Skeletal muscle satellite cell (primary cell): ENCODE data around the gene CENPU.
A peak's percentile ranks its signal among the peaks of the same experiment; 100 is the strongest.

Experiments
- H3K27me3 ChIP-seq: 2 replicates; pipeline ENCODE4 v1.7.0; 2013; ENCODE audit warnings: low read length; ENCODE audit not compliant: control insufficient read depth, insufficient read depth
- H3K36me3 ChIP-seq: 2 replicates; pipeline ENCODE4 v1.7.0; 2013; ENCODE audit warnings: mild to moderate bottlenecking, control low read depth, low read length; ENCODE audit not compliant: insufficient read depth
- H3K4me1 ChIP-seq: 2 replicates; pipeline ENCODE4 v1.7.0; 2013; ENCODE audit warnings: low read length; ENCODE audit not compliant: control insufficient read depth, insufficient read depth
- H3K4me2 ChIP-seq: 2 replicates; pipeline ENCODE4 v1.7.0; 2013; ENCODE audit warnings: mild to moderate bottlenecking, low read length
- H3K4me3 ChIP-seq: 2 replicates; pipeline ENCODE4 v1.7.0; 2013; ENCODE audit warnings: low read length
- H3K9ac ChIP-seq: 2 replicates; pipeline ENCODE4 v1.7.0; 2013; ENCODE audit warnings: mild to moderate bottlenecking, low read depth, low read length, moderate library complexity
- H3K9me3 ChIP-seq: replicated peaks from 2 replicates; pipeline ENCODE4 v1.7.0; 2013; ENCODE audit warnings: mild to moderate bottlenecking, control low read depth, low read length

Gene CENPU

GRCh38 chr4:184675821-184676492 is 57.9 kb downstream of the CENPU start:
- Histone ChIP-seq H3K27me3 (no peaks in the 10 kb centered on the region), H3K9me3 (no peaks in the 10 kb centered on the region), H3K36me3 (peaks cover 9% of the 10 kb centered on the region)

GRCh38 chr4:184675018-184675417 is 58.9 kb downstream of the CENPU start:
- Histone ChIP-seq H3K36me3 (peaks cover 9% of the 10 kb centered on the region), H3K4me1 (no peaks in the 10 kb centered on the region), H3K27me3 (no peaks in the 10 kb centered on the region), H3K4me2 (no peak overlapping the region), H3K9ac (no peak overlapping the region), H3K9me3 (no peaks in the 10 kb centered on the region), H3K4me3 (no peak overlapping the region)

More at GRCh38 chr4:184675821-184676492, 57.9 kb downstream of the CENPU start:
- H3K4me2 ChIP-seq, result no peak overlapping the region
- H3K9ac ChIP-seq, result no peak overlapping the region
- H3K4me3 ChIP-seq, result no peak overlapping the region
- H3K4me1 ChIP-seq, result no peaks in the 10 kb centered on the region

- Histone ChIP-seq H3K4me2 (no peak overlapping the region), H3K27me3 (no peaks in the 10 kb centered on the region), H3K9me3 (no peaks in the 10 kb centered on the region), H3K4me1 (peaks cover 3% of the 10 kb centered on the region), H3K36me3 (peaks cover 9% of the 10 kb centered on the region), H3K4me3 (no peak overlapping the region), H3K9ac (no peak overlapping the region)
These were observed 59.9 kb downstream of the CENPU start for GRCh38 chr4:184674011-184674410.

GRCh38 chr4:184672741-184673140 is 61.2 kb downstream of the CENPU start:
- no peaks in the 10 kb centered on the region for H3K27me3 ChIP-seq
- peaks cover 10% of the 10 kb centered on the region for H3K4me1 ChIP-seq
- H3K9me3 ChIP-seq, result no peaks in the 10 kb centered on the region
- no peak overlapping the region for H3K9ac ChIP-seq
- H3K4me2 ChIP-seq, result no peak overlapping the region
- no peak overlapping the region for H3K4me3 ChIP-seq
- peaks cover 12% of the 10 kb centered on the region for H3K36me3 ChIP-seq

- H3K36me3 ChIP-seq, result peaks cover 12% of the 10 kb centered on the region
- H3K27me3 ChIP-seq, result no peaks in the 10 kb centered on the region
These were observed 62.8 kb downstream of the CENPU start for GRCh38 chr4:184671101-184671500.

DNA sequence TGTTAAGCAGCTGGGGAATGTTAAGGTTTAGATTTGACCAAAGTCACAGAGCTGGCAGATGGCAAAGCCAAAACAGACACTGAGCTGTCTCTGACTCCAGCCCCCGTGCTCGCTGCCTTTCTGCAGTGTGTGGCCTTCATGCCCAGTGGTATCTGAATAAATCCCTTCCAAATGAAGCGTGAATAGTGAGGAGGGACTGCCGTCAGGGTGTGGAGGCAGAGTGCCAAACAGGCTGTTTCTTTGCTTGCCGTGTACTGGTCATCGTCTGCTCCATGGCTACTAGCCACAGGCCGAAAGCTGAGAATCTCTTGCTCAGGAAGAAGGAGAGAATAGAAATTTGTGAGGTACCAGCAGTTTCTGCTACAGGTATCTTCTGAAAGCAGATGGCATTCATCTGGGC is 64.6 kb downstream of the CENPU start:
- H3K36me3 ChIP-seq, result peaks cover 12% of the 10 kb centered on the region
- no peaks in the 10 kb centered on the region for H3K9me3 ChIP-seq
- peak overlapping the region; percentile 42 for H3K4me2 ChIP-seq
- H3K27me3 ChIP-seq, result no peaks in the 10 kb centered on the region
- H3K4me1 ChIP-seq, result peaks cover 10% of the 10 kb centered on the region
- H3K9ac ChIP-seq, result no peak overlapping the region
- no peak overlapping the region for H3K4me3 ChIP-seq

More at GRCh38 chr4:184671101-184671500, 62.8 kb downstream of the CENPU start:
- H3K4me1 ChIP-seq, result peaks cover 10% of the 10 kb centered on the region
- no peak overlapping the region for H3K9ac ChIP-seq
- no peak overlapping the region for H3K4me3 ChIP-seq
- no peak overlapping the region for H3K4me2 ChIP-seq
- no peaks in the 10 kb centered on the region for H3K9me3 ChIP-seq

- Histone ChIP-seq H3K9me3 (no peaks in the 10 kb centered on the region), H3K4me2 (peak overlapping the region; percentile 42), H3K9ac (no peak overlapping the region), H3K4me1 (peaks cover 10% of the 10 kb centered on the region), H3K4me3 (no peak overlapping the region), H3K36me3 (peaks cover 9% of the 10 kb centered on the region), H3K27me3 (no peaks in the 10 kb centered on the region)
These were observed 65.3 kb downstream of the CENPU start for GRCh38 chr4:184668511-184669114.

GRCh38 chr4:184668096-184668495 is 65.8 kb downstream of the CENPU start:
- Histone ChIP-seq H3K9ac (no peak overlapping the region), H3K4me1 (peaks cover 10% of the 10 kb centered on the region), H3K4me3 (no peak overlapping the region), H3K4me2 (no peak overlapping the region), H3K27me3 (no peaks in the 10 kb centered on the region), H3K9me3 (no peaks in the 10 kb centered on the region), H3K36me3 (peaks cover 8% of the 10 kb centered on the region)

- Histone ChIP-seq H3K4me1 (peaks cover 10% of the 10 kb centered on the region), H3K27me3 (no peaks in the 10 kb centered on the region), H3K4me3 (no peak overlapping the region), H3K9me3 (no peaks in the 10 kb centered on the region), H3K36me3 (peaks cover 5% of the 10 kb centered on the region), H3K4me2 (no peak overlapping the region), H3K9ac (no peak overlapping the region)
These were observed 67.2 kb downstream of the CENPU start for GRCh38 chr4:184666670-184667069.

DNA sequence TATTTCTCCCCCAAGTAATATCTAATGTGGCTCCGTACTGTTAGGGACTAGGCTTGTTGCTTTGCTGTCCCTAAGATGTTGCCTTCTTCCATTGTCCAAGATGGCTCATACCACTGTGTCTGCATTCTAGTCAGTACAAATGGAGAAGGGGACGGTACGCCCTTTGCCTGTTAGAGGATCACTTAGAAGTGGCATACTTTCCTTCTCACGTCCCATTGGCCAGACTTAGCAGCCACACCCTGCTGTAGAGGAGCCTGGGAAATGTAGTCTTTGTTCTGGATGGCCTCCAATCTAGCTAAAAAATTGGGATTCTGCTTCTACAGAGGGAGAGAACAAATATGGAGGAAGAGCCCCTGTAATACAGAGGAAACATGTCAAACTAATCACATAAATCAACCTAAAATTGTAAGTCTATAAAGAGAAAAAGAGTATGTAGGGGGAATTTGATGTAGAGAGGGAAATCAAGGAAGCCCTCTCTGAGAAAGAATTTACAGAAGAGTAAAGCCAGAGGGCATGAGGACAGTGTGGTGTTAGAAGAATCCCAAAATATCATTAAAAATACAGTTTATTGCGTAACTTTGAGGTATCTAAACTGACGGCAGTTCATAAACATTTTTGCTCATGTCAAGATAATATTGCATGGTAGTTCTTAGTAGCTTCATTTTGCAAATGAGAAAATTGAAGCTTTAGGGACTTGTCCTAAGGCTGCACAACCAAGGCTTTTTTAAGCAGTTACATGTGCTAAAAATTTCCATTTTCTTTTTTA is 69.3 kb downstream of the CENPU start:
- no peak overlapping the region for H3K4me2 ChIP-seq
- H3K36me3 ChIP-seq, result peaks cover 17% of the 10 kb centered on the region
- no peaks in the 10 kb centered on the region for H3K27me3 ChIP-seq
- H3K9me3 ChIP-seq, result no peaks in the 10 kb centered on the region
- H3K4me3 ChIP-seq, result no peak overlapping the region
- no peak overlapping the region for H3K9ac ChIP-seq
- H3K4me1 ChIP-seq, result peaks cover 10% of the 10 kb centered on the region

GRCh38 chr4:184662236-184662635 is 71.7 kb downstream of the CENPU start:
- Histone ChIP-seq H3K4me2 (no peak overlapping the region), H3K27me3 (no peaks in the 10 kb centered on the region), H3K4me1 (no peaks in the 10 kb centered on the region), H3K36me3 (peaks cover 19% of the 10 kb centered on the region), H3K9me3 (no peaks in the 10 kb centered on the region), H3K4me3 (no peak overlapping the region), H3K9ac (no peak overlapping the region)
